Measurements from ENCODE around the gene RNF151.
"Not testable (repeated sequence)": the region's sequence is repeated elsewhere in the genome, so short reads cannot be mapped to it uniquely, and the experiment has no call there.

RNF151 gene

GRCh38 chr16:1960665-1961630 lies 5.7 kb upstream of the RNF151 start:
- DNase-seq = peak; percentile 79

- DNase-seq = no peak
These were observed 5.0 kb upstream of the RNF151 start for GRCh38 chr16:1961651-1962067.

GRCh38 chr16:1962161-1963153 lies 4.2 kb upstream of the RNF151 start:
- not testable (repeated sequence) for DNase-seq

- DNase-seq = peak; percentile 65
These were observed 2.7 kb upstream of the RNF151 start for GRCh38 chr16:1963806-1964505.

- DNase-seq = peak; percentile 100
These were observed 1.9 kb upstream of the RNF151 start, which contains the start of gene RPS2 for GRCh38 chr16:1964506-1965395. Gene RPS2 (minus strand): TSS chr16:1964826. CDS start chr16:1964625, 201 bp downstream.

GRCh38 chr16:1965396-1966001 lies 1.2 kb upstream of the RNF151 start:
- no peak for DNase-seq

- no peak for DNase-seq
These were observed 1.7 kb downstream of the RNF151 start for GRCh38 chr16:1968146-1968953.

GRCh38 chr16:1971796-1972489 lies 5.3 kb downstream of the RNF151 start, which contains the start of gene TBL3:
Gene TBL3 (plus strand): TSS chr16:1972053. CDS start chr16:1972165, 112 bp downstream.
- peak; percentile 98 for DNase-seq

GRCh38 chr16:1972490-1972877 lies 5.8 kb downstream of the RNF151 start:
- DNase-seq = peak; percentile 66

GRCh38 chr16:1973461-1974156 lies 7.0 kb downstream of the RNF151 start:
- no peak for DNase-seq

- no peak for DNase-seq
These were observed 7.8 kb downstream of the RNF151 start for GRCh38 chr16:1974157-1975070.

- DNase-seq = no peak
These were observed 9.0 kb downstream of the RNF151 start for GRCh38 chr16:1975432-1976215.

- no peak for DNase-seq
These were observed 9.5 kb downstream of the RNF151 start for GRCh38 chr16:1976216-1976520.

GRCh38 chr16:1976951-1977874 lies 10.6 kb downstream of the RNF151 start:
- no peak for DNase-seq

GRCh38 chr16:1977875-1978268 lies 11.2 kb downstream of the RNF151 start:
- no peak for DNase-seq

Measured in hematopoietic multipotent progenitor cell treated with erythropoietin and hydrocortisone succinate and interleukin-3 and kit ligand, for 4 days (in vitro differentiated cells).